Hindlimb muscle (tissue), 1 donor: ENCODE measurements around the gene GNG2. TPM values are rescaled to one million over a fixed set of nuclear protein-coding genes. Genes with fewer than 3 reads are reported as not detected.
A peak's percentile ranks its signal among the peaks of the same experiment; 100 is the strongest.

Experiments
- DNase-seq: peaks from one replicate; pipeline ENCODE4 v3.0.0-alpha.2; 2013
- polyA plus RNA-seq: library from polyadenylated mRNA; unstranded; fragments of 120-200 nt; gene quantifications from one replicate; pipeline ENCODE4 v1.2.1, GENCODE V29; 2013; ENCODE audit not compliant: insufficient read length

GNG2 gene
- polyA plus RNA-seq, 1 donor: 39.0 TPM

DNA sequence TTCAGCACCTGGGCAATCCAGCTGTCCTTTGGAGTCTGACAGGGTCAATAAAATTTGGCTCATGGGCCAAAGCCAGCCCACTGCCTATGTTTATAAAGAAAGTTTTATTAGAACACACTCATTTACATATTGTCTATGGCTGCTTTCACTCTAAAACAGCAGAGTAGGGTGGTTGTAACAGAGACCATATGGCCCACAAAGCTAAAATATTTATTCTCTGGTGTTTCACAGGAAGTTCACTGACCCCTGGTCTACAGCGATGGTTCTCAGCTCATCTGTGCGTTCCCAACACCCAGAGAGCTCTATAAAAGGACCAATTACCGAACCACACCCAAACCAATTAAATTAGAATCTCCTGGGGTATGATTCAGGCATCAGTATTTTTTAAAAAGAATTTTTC, 91.2 kb downstream of the GNG2 start:
- no peak for DNase-seq

DNA sequence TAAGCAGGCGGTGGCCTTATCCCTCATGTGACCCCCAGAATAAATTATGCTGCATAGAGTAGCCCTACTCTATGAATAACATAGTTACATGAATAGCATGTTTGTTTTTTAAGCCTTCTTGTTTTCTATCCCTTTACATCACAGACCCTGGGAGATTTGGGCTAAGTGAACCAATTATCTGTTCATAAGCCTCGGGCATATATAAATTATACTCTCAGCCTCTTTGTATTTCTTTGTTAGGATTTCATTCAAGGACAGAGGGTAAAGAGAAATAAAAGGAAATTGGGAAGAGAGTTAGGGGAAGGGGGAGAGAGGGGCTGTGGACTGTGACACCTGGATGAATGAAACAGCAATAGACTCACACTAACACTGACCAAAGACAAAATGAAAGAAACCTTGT, 93.6 kb downstream of the GNG2 start:
- DNase-seq: no peak

- no peak for DNase-seq
Measured at GRCh38 chr14:51954657-51955056, 94.2 kb downstream of the GNG2 start.

GRCh38 chr14:51957950-51958349, 97.5 kb downstream of the GNG2 start:
- DNase-seq: no peak

DNA sequence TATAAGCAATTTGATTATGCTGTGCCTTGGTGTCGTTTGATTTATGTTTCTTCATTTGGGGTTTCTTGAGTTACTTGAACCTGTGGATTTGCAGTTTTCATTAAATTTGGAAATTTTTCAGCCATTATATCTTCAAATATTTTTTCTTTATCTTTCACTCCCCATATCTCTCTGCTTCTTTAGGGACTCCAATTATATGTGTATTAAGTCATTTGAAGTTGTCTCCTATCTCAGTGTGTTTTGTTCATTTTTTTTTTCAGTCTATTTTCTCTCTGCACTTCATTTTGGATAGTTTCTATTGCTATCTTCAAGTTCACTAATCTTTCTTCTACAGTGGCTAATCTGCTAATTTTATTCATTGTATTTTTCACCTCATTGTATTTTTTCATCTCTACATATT, 99.5 kb downstream of the GNG2 start:
- no peak for DNase-seq

DNA sequence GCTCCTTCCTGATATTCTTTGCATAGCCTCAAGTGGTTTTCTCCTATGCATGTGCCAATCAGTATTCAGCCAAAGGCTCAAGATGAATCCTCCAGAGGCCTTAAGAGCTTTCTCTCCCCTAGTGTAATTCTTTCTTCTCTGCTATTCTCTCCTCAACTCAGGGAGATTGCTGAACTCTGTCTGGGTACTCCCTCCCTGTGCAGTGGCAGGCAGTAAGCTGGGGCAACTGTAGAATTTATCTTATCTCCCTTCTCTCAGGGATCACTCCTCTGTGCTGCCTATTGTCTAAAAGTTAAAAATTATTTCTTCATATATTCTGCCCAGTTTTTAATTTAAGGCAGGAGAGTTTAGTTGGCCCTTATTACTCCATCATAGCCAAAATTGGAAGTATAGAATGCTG, 100.5 kb downstream of the GNG2 start:
- no peak for DNase-seq

- DNase-seq: no peak
Measured at GRCh38 chr14:51962711-51963110, 102.3 kb downstream of the GNG2 start.

- peak; percentile 41 for DNase-seq
Measured at GRCh38 chr14:51963286-51963685, 102.9 kb downstream of the GNG2 start.

DNA sequence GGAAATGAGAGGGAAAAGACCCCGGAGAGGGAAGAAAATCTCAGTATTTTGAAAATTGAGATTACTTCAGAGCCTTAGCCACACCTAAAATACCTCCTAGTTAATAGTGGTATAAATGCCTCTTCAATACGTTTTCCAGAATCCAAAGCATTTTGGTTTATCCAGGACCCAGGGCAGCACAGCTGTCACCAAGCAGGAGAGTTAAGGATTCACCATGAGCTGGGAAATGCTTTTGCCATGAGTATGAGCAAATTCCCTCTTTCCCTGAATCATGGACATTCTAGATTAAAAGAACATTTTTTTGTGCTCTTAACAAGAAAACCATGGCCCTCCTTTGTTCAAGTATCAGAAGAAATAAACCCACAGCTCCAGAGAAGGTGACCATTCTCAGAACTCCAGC, 107.1 kb downstream of the GNG2 start:
- DNase-seq: no peak

DNA sequence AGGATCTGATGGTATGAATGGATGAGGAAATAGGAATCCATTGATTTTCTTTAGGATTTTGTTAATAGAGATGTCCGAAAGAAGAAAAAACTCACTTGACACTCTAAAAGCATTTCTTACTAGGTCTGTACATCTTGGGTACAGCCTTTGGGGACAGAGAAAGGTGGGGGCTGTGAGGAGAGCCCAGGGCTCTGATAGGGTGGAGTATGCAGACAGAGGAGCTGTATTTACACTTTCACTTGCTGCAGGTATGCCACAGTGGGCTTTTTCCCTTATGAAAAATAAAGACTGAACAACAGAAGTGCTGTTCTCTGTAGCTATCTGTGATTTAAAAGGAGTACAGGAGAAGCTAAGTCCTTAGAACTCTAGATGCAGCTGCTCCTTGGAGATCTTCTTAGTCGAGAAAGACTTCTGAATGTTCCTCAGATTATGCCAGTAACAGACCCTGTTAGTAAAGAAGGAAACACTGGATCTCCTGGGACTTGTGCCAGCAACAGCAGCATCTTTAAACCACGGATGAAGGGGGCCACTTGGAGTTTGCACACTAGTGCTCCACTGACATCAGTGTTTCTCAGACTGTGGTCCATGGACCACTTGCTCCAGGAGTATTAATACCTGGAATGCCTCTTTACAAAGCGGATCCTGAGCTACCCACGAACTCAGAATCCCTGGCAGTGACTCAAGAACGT, 109.6 kb downstream of the GNG2 start:
- DNase-seq: no peak

DNA sequence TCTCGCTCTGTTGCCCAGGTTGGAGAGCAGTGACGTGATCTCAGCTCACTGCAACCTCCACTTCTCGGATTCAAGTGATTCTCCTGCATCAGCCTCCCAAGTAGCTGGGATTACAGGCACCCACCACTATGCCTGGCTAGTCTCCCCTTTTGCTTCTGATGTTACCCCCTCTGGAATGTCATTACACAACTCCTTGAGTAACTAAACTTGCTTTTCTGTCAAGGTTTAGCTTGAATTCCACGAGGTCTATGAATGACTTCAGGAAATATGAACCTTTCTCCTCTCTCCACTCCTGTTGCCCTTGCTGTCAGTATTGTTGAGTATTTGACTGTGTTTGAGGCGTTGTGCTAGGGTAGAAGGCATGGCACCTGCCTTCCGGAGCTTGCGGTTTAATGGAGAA, 112.2 kb downstream of the GNG2 start:
- DNase-seq: no peak

GRCh38 chr14:51977075-51977474, 116.7 kb downstream of the GNG2 start:
- DNase-seq: no peak

DNA sequence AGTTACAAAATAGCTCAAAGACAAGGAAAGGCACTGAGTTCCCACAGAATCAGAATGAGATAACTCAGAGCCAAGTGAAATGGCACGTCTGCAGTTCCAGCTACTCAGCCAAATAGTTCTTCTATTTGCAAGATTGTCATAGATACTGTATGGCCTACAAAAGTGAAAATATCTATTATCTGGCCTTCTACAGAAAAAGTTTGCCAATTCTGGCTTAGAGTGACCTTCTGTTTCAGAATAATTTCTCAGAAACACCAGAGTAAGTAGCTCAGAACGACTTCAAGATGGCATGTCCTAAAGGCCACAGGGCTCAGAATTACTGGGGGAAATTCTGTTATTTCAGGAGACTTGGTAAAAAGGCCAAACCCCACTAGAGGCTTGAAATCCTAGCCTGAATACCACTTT, 118.3 kb downstream of the GNG2 start:
- no peak for DNase-seq

GRCh38 chr14:51979088-51979709, 118.8 kb downstream of the GNG2 start:
- DNase-seq: peak; percentile 85

- no peak for DNase-seq
Measured at GRCh38 chr14:51981218-51981854, 120.9 kb downstream of the GNG2 start.

DNA sequence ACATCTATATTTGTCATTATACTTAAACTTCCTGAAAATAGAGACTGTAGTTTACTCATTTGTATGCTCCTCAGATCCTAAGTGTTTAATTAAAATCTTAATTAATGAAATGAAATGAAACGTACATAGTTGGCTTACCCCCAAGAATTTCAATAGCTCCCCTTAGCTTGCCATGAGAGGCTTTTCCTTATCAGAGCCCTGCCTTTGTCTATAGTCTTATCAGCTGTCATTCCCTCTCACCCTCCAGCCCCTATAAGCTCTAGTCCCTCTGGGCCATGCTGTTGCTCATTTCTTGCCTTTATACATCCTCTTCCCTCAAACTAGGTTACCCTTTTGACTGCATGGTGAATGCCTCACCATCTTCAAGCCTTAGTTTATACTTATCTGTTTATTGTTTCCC, 127.8 kb downstream of the GNG2 start:
- no peak for DNase-seq

- DNase-seq: peak; percentile 96
Measured at GRCh38 chr14:51989293-51990234, 129.2 kb downstream of the GNG2 start, which contains the start of gene RTRAF. Gene RTRAF, plus strand, starts transcription at chr14:51989546. Its CDS starts 94 bp downstream, at chr14:51989640.

GRCh38 chr14:51990488-51990887, 130.1 kb downstream of the GNG2 start:
- DNase-seq: no peak

DNA sequence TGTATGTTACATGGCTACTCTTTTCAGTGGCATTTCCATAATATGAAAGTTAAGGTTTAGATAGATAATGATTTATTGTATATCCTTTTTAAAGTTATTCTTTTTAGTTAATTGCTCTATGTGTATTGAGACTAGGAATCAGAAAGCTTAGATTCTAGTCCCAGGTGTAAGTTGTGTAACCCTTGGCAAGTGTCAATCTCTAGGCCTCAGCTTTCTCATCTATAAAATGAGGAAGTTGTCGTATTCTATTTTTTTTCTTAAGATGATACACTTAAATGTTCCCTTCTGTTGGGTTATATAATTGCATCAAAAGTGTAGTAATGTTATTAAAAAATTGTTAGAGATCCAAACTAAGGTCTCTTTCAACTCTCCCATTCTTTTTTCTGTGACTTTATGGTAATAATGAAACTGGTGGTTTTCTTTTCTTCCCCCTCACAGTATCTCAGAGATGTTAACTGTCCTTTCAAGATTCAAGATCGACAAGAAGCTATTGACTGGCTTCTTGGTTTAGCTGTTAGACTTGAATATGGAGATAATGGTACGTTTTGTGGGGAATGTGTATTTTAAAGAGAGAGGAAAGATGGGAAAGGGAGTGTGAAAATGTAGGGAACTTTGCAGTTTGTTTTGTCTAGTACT, 133.0 kb downstream of the GNG2 start:
- DNase-seq: no peak

DNA sequence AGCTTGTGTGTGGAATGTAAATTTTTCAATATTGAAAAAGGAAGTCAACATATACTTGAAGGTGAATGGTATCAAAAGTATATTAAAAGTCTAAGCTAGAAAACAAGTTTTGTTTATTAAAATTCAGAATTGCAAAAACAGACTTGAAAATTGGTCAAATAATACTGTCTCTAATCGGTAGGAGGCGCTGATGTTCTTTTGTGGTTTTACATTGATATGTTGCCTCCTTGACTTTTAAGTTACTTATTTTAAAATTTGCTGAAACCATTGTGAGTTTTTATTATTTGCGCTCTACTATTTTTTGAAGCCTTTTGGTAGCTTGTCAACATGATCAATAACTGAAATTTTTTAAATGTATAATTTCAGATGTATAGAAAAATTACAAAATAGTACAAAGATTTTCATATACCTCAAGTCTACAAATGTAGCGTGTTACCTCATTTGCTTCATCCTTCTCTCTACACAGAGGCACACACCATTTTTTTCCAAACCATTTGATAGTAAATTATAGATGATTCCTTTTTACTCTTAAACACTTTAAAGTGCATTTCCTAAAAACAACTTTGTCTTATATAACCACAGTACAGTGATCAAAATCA, 135.8 kb downstream of the GNG2 start:
- DNase-seq: peak; percentile 31

DNA sequence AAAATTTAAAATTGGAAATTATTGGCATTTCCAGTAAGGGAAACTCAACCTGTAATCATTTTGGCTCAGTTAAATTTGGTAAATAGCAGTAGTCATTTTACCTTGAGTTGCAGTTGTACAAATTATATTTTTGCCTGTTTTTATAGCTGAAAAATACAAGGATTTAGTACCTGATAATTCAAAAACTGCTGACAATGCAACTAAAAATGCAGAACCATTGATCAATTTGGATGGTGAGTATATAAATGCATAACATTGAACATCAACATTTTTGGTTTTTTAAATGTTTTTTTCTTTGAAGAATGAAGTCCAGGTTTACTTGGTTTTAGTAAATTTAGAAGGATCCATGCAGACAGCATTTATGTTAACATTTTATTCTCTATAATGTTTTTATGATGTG, 137.9 kb downstream of the GNG2 start:
- no peak for DNase-seq

DNA sequence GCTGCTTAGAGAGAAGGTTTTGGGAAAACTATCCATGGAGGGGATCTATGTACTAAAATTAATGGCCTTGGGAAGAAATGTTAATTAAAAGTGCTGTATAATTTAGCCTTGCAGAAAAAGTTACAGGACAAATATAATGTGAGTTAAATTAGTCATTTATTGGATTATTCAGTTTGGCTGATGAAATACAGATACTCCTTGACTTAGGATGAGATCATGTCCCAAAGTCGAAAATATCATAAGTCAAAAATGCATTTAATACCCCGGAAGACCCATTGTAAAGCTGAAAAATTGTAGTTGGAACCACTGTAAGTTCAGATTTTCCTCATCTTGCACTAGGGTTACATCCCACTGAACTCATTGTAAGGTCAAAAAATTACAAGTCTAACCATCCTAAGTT, 138.7 kb downstream of the GNG2 start:
- no peak for DNase-seq
